K562 (cell line): Measurements from ENCODE around the gene TLK2.
"Not testable (repeated sequence)": the region's sequence is repeated elsewhere in the genome, so short reads cannot be mapped to it uniquely, and the experiment has no call there.

Experiments
- CHD4 ChIP-seq: fragments of 200-600 bp; sonication (generic); IDR thresholded peaks from 3 replicates; pipeline ENCODE4 v1.6.1; 2012; ENCODE audit warnings: low read depth, mild to moderate bottlenecking, mixed read lengths, low read length, inconsistent platforms; ENCODE audit not compliant: insufficient read depth, insufficient replicate concordance, poor library complexity, severe bottlenecking
- CTCF ChIP-seq, 3 experiments: IDR thresholded peaks in 2 of 3; conservative IDR thresholded peaks in 1 of 3; 2 replicates each; pipeline ENCODE4 v1.5.1; 2011 to 2012; ENCODE audit warnings: low read length in 3 of 3, mild to moderate bottlenecking in 3 of 3, control low read depth in 2 of 3, improper control_type of control experiment in 1 of 3, inconsistent platforms in 1 of 3, low read depth in 1 of 3, mixed read lengths in 1 of 3, moderate library complexity in 1 of 3; ENCODE audit not compliant: insufficient read depth in 2 of 3
- FOXA3 ChIP-seq, 2 experiments: fragments of 450-650 bp in 1 of 2; sonication (generic) in 1 of 2; formaldehyde crosslinking; IDR thresholded peaks in 1 of 2; conservative IDR thresholded peaks in 1 of 2; 2 replicates each; pipeline versions ENCODE4 v1.4.0 to v1.8.0; 2020 to 2022; ENCODE audit warnings: mild to moderate bottlenecking in 2 of 2, missing genetic modification reagents in 1 of 2
- MGA ChIP-seq: fragments of 450-650 bp; IDR thresholded peaks from 2 replicates; pipeline ENCODE4 v1.6.1; 2016; ENCODE audit warnings: mild to moderate bottlenecking, moderate library complexity
- MLX ChIP-seq, 2 experiments: fragments of 450-650 bp in 1 of 2; sonication (generic) in 1 of 2; formaldehyde crosslinking; conservative IDR thresholded peaks; 2 replicates each; pipeline versions ENCODE4 v1.4.0 to v1.8.1; 2020 to 2022; ENCODE audit warnings: mild to moderate bottlenecking in 1 of 2, missing genetic modification reagents in 1 of 2
- MYNN ChIP-seq, 2 experiments: sonication (generic); formaldehyde crosslinking in 1 of 2; IDR thresholded peaks; 2 replicates each; pipeline versions ENCODE4 v1.5.0 to v1.6.1; 2016 to 2020; ENCODE audit warnings: antibody characterized with exemption in 1 of 2, missing genetic modification reagents in 1 of 2
- NR2C2 ChIP-seq, 2 experiments: fragments of 200-800 bp in 1 of 2; sonication (Bioruptor generic) in 1 of 2; sonication (generic) in 1 of 2; formaldehyde crosslinking in 1 of 2; IDR thresholded peaks; 2 replicates each; pipeline versions ENCODE4 v1.6.1 to v1.8.0; 2016 to 2022; ENCODE audit warnings: mild to moderate bottlenecking in 1 of 2, missing compliant biosample characterization in 1 of 2, missing genetic modification characterization in 1 of 2, missing genetic modification reagents in 1 of 2
- POLR2A ChIP-seq: fragments of 450-650 bp; conservative IDR thresholded peaks from 2 replicates; pipeline ENCODE4 v1.6.1; 2016
- POLR3A ChIP-seq: IDR thresholded peaks from 2 replicates; pipeline ENCODE4 v1.6.1; 2011; ENCODE audit warnings: borderline replicate concordance, mild to moderate bottlenecking, moderate library complexity; ENCODE audit not compliant: insufficient read length, insufficient read depth; ENCODE audit errors: extremely low read depth
- SMAD4 ChIP-seq: fragments of 250-450 bp; sonication (Bioruptor Pico); conservative IDR thresholded peaks from 2 replicates; pipeline ENCODE4 v1.8.0; 2021; ENCODE audit warnings: inconsistent platforms, mild to moderate bottlenecking, moderate library complexity
- SPI1 ChIP-seq: IDR thresholded peaks from 2 replicates; pipeline ENCODE4 v1.6.1; 2011; ENCODE audit warnings: low read depth, low read length, control low read depth, borderline replicate concordance
- ZNF146 ChIP-seq: IDR thresholded peaks from one replicate; pipeline ENCODE4 v1.6.1; 2018; ENCODE audit warnings: missing compliant biosample characterization; ENCODE audit not compliant: unreplicated experiment
- ZNF518B ChIP-seq: fragments of 250-450 bp; sonication (Bioruptor Pico); IDR thresholded peaks from 2 replicates; pipeline ENCODE4 v1.5.0; 2021; ENCODE audit warnings: mild to moderate bottlenecking, moderate library complexity

GRCh38 chr17:62471380-62471880 lies 7.2 kb upstream of the TLK2 start:
- not testable (repeated sequence) for TF ChIP-seq SPI1; SMAD4 (CRISPR knock-in tag); CHD4; MGA; MYNN (IDR thresholded peaks at IDR 0.05); MYNN (CRISPR knock-in tag; IDR thresholded peaks at IDR 0.05); CTCF (IDR thresholded peaks at IDR 0.05 in 2 of 3, conservative IDR thresholded peaks at IDR 0.05 in 1 of 3; ENCODE audit: insufficient read depth in 2 of 3, low read depth in 1 of 3, low read length in 3 of 3); MLX (CRISPR knock-in tag; conservative IDR thresholded peaks at IDR 0.05); NR2C2 (CRISPR knock-in tag; IDR thresholded peaks at IDR 0.05); NR2C2 (tag; IDR thresholded peaks at IDR 0.05); POLR2A; POLR3A; ZNF146; FOXA3 (CRISPR knock-in tag; conservative IDR thresholded peaks at IDR 0.05 in 1 of 2, IDR thresholded peaks at IDR 0.05 in 1 of 2); ZNF518B (CRISPR knock-in tag)
